ENCODE measurements around the gene FAM163A. TPM values are rescaled to one million over a fixed set of nuclear protein-coding genes. Genes with fewer than 3 reads are reported as not detected.

Gene FAM163A
- total and polyA plus RNA-seq, 7 donors: 0.04 to 0.52 (median 0.08) TPM; not detected in 2

- ATAC-seq: no peak
- DNase-seq: no peak
- peaks cover 4 to 56% (median 13%) of the 10 kb centered on the region in 3 donors for H3K27me3 ChIP-seq (ENCODE audit: insufficient read depth in 3 of 3, low read length in 2 of 3)
- H3K4me1 ChIP-seq: peaks cover 17% of the 10 kb centered on the region
- no peaks in the 10 kb centered on the region for H3K9me3 ChIP-seq
- no peak for TF ChIP-seq CTCF (IDR thresholded peaks at IDR 0.05)
- no peak overlapping the region for H3K4me3 ChIP-seq
- 71 to 85% (median 76%) methylated on average over 4 of the region's 4 CpGs for WGBS, 3 donors
- intact Hi-C loops (cut with DNase I): no loop called here
- no peak overlapping the region for H3K27ac ChIP-seq
- H3K36me3 ChIP-seq (ENCODE audit: insufficient read depth in 1 of 2, low read depth in 1 of 2): no peaks in the 10 kb centered on the region
These were observed 2.7 kb downstream of the FAM163A start for GRCh38 chr1:179745743-179746142.

GRCh38 chr1:179747611-179748010, 4.5 kb downstream of the FAM163A start:
- peaks cover 7% of the 10 kb centered on the region for H3K9me3 ChIP-seq
- TF ChIP-seq CTCF (IDR thresholded peaks at IDR 0.05): no peak
- H3K4me3 ChIP-seq: no peak overlapping the region
- H3K4me1 ChIP-seq: peaks cover 15% of the 10 kb centered on the region
- DNase-seq (no peak), ATAC-seq (no peak)
- peaks cover 4 to 37% (median 15%) of the 10 kb centered on the region in 3 donors for H3K27me3 ChIP-seq (ENCODE audit: insufficient read depth in 3 of 3, low read length in 2 of 3)
- 90 to 95% (median 93%) methylated on average over 2 of the region's 2 CpGs for WGBS, 3 donors
- intact Hi-C loops (cut with DNase I): no loop called here
- no peaks in the 10 kb centered on the region for H3K36me3 ChIP-seq (ENCODE audit: insufficient read depth in 1 of 2, low read depth in 1 of 2)
- H3K27ac ChIP-seq: no peak overlapping the region

- ATAC-seq: no peak
- no peak overlapping the region for H3K4me3 ChIP-seq
- intact Hi-C loops (cut with DNase I): no loop called here
- H3K27ac ChIP-seq: no peak overlapping the region
- no peaks in the 10 kb centered on the region for H3K36me3 ChIP-seq (ENCODE audit: insufficient read depth in 1 of 2, low read depth in 1 of 2)
- WGBS, 3 donors: 77 to 85% (median 79%) methylated on average over 4 of the region's 4 CpGs
- H3K27me3 ChIP-seq (ENCODE audit: insufficient read depth in 3 of 3, low read length in 2 of 3): peaks cover 4 to 26% (median 11%) of the 10 kb centered on the region in 3 donors
- H3K9me3 ChIP-seq: peaks cover 7% of the 10 kb centered on the region
- H3K4me1 ChIP-seq: peaks cover 5% of the 10 kb centered on the region
- no peak for TF ChIP-seq CTCF (IDR thresholded peaks at IDR 0.05)
- no peak for DNase-seq
These were observed 5.7 kb downstream of the FAM163A start for GRCh38 chr1:179748772-179749171.

GRCh38 chr1:179750630-179751029, 7.5 kb downstream of the FAM163A start:
- peaks cover under 1 to 7% (median 3%) of the 10 kb centered on the region in 3 donors for H3K27me3 ChIP-seq (ENCODE audit: insufficient read depth in 3 of 3, low read length in 2 of 3)
- peaks cover 7% of the 10 kb centered on the region for H3K9me3 ChIP-seq
- no peak overlapping the region for H3K27ac ChIP-seq
- ATAC-seq (no peak), DNase-seq (no peak)
- no peaks in the 10 kb centered on the region for H3K36me3 ChIP-seq (ENCODE audit: insufficient read depth in 1 of 2, low read depth in 1 of 2)
- intact Hi-C loops (cut with DNase I): no loop called here
- no peak overlapping the region for H3K4me3 ChIP-seq
- H3K4me1 ChIP-seq: no peaks in the 10 kb centered on the region
- 56 to 67% (median 58%) methylated on average over 1 of the region's 1 CpG for WGBS, 3 donors
- TF ChIP-seq CTCF (IDR thresholded peaks at IDR 0.05): no peak

- Histone ChIP-seq H3K9me3 (peaks cover 7% of the 10 kb centered on the region), H3K27ac (no peak overlapping the region), H3K27me3 (ENCODE audit: insufficient read depth in 3 of 3, low read length in 2 of 3) (peaks cover 0 to 8% (median 3%) of the 10 kb centered on the region in 3 donors), H3K4me1 (no peaks in the 10 kb centered on the region), H3K36me3 (ENCODE audit: insufficient read depth in 1 of 2, low read depth in 1 of 2) (no peaks in the 10 kb centered on the region), H3K4me3 (no peak overlapping the region)
- TF ChIP-seq CTCF (IDR thresholded peaks at IDR 0.05): no peak
- intact Hi-C loops (cut with DNase I): no loop called here
- DNase-seq: no peak
- no peak for ATAC-seq
These were observed 10.0 kb downstream of the FAM163A start for GRCh38 chr1:179753061-179753460.
